ENCODE data around the gene MEX3A.
"Not testable (repeated sequence)": the region's sequence is repeated elsewhere in the genome, so short reads cannot be mapped to it uniquely, and the experiment has no call there.

MEX3A gene

DNA sequence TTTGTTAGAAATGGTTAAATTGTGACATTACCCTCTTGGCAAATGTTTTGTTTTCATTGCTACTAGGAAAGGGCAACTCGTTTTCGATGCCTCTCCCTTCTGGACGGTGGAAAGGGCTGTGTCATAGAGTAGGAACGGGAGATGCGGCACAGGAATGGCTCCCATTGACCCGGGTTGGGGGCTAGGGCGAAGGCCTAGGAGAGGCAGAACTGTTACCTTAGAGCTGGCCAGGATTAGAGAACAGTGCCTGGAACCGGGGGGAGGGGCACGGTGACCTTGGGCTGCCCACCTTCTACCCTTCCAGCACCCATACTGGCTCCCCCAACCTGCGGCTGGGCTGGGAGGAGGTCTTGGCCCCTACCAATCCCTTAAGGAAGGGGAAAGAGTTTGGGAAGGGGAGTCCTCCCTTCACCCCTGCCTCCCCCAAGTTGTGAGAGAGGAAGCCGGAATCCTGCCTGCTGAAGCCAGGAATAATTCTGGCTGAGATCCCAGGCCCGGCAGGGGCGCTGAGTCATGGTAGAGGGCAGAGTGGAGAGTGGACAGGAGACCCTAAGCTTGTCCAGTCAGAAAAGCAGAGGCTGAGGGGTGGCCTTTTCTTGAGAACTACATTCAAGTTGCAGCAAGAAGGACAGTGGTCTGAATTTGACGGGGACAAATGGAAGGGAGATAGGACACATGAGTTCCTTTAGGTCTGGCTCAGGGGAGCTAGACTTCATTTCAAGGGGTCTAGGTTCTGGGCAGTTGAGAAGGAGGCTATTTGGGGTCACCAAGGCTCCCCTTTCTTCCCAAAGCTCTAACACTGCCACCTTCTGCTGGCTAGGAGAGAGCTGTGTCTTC, 40.5 kb upstream of the MEX3A start:
- Mint-ChIP-seq H3K36me3 (ENCODE audit: low read depth) (peaks cover 25% of the 10 kb centered on the region), H3K9me3 (no peaks in the 10 kb centered on the region), H3K4me1 (peaks cover 78% of the 10 kb centered on the region), H3K4me3 (peak overlapping the region; percentile 48), H3K27me3 (peaks cover 8% of the 10 kb centered on the region), H3K27ac (peak overlapping the region; percentile 79)
- no peak for DNase-seq
- ATAC-seq: no peak

DNA sequence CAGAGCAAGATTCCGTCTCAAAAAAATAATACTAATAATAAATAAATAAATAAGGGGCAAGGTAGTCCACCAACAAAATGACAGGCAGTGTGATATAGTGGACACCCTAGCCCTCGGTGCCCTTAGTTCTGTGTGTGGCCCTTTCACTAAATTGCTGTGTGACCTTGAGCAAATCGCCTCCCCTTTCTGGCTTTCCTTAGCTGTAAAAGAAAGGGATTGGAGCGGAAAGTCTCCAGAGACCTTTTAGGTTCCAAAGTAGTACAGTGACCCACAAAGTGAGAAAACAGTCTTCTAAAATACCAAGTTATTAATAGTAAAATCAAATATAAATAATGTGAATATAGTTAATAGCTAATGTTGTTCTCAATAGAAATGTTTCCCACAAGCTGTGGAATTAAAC, 39.8 kb upstream of the MEX3A start:
- no peak overlapping the region for H3K4me3 Mint-ChIP-seq
- ATAC-seq: no peak
- H3K36me3 Mint-ChIP-seq (ENCODE audit: low read depth): peaks cover 25% of the 10 kb centered on the region
- peaks cover 72% of the 10 kb centered on the region for H3K4me1 Mint-ChIP-seq
- no peaks in the 10 kb centered on the region for H3K9me3 Mint-ChIP-seq
- H3K27ac Mint-ChIP-seq: no peak overlapping the region
- H3K27me3 Mint-ChIP-seq: peaks cover 6% of the 10 kb centered on the region
- DNase-seq: no peak

GRCh38 chr1:156121457-156121856, 39.2 kb upstream of the MEX3A start:
- DNase-seq (no peak), ATAC-seq (no peak)
- H3K9me3 Mint-ChIP-seq: no peaks in the 10 kb centered on the region
- H3K27me3 Mint-ChIP-seq: peaks cover 6% of the 10 kb centered on the region
- H3K4me1 Mint-ChIP-seq: peaks cover 68% of the 10 kb centered on the region
- no peak overlapping the region for H3K4me3 Mint-ChIP-seq
- H3K36me3 Mint-ChIP-seq (ENCODE audit: low read depth): peaks cover 28% of the 10 kb centered on the region
- H3K27ac Mint-ChIP-seq: no peak overlapping the region

DNA sequence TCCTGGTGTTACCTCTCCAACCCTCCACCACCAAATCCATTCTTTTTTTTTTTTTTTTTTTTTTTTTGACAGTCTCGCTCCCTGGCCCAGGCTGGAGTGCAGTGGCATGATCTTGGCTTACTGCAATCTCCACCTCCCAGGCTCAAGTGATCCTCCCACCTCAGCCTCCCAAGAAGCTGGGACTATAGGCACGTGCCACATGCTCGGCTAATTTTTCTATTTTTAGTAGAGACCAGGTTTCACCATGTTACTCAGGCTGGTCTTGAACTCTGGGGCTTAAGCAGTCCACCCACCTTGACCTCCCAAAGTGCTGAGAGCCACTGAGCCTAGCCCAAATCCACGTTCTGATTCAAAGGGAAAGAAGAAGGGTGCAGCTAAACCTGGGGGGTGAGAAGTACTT, 38.7 kb upstream of the MEX3A start:
- H3K4me3 Mint-ChIP-seq, ATAC-seq, DNase-seq, H3K9me3 Mint-ChIP-seq, H3K27me3 Mint-ChIP-seq, H3K27ac Mint-ChIP-seq: not testable (repeated sequence)
- Mint-ChIP-seq H3K36me3 (ENCODE audit: low read depth) (peaks cover 33% of the 10 kb centered on the region), H3K4me1 (peaks cover 66% of the 10 kb centered on the region)

GRCh38 chr1:156120318-156120717, 38.1 kb upstream of the MEX3A start:
- DNase-seq (no peak), ATAC-seq (no peak)
- Mint-ChIP-seq H3K9me3 (no peaks in the 10 kb centered on the region), H3K4me1 (peaks cover 64% of the 10 kb centered on the region), H3K27me3 (peaks cover 11% of the 10 kb centered on the region), H3K36me3 (ENCODE audit: low read depth) (peaks cover 34% of the 10 kb centered on the region), H3K27ac (no peak overlapping the region), H3K4me3 (peak overlapping the region; percentile 48)

- no peak for DNase-seq
- peaks cover 16% of the 10 kb centered on the region for H3K27me3 Mint-ChIP-seq
- H3K36me3 Mint-ChIP-seq (ENCODE audit: low read depth): peaks cover 36% of the 10 kb centered on the region
- H3K4me3 Mint-ChIP-seq: peak overlapping the region; percentile 93
- no peaks in the 10 kb centered on the region for H3K9me3 Mint-ChIP-seq
- peaks cover 63% of the 10 kb centered on the region for H3K4me1 Mint-ChIP-seq
- ATAC-seq: no peak
- H3K27ac Mint-ChIP-seq: no peak overlapping the region
These were observed 37.4 kb upstream of the MEX3A start for GRCh38 chr1:156119503-156120209.

- Mint-ChIP-seq H3K27me3 (peaks cover 16% of the 10 kb centered on the region), H3K27ac (no peak overlapping the region), H3K36me3 (ENCODE audit: low read depth) (peaks cover 34% of the 10 kb centered on the region), H3K9me3 (no peaks in the 10 kb centered on the region), H3K4me1 (peaks cover 61% of the 10 kb centered on the region), H3K4me3 (peak overlapping the region; percentile 93)
- no peak for ATAC-seq
- no peak for DNase-seq
These were observed 36.1 kb upstream of the MEX3A start for GRCh38 chr1:156118177-156118868.

- peaks cover 33% of the 10 kb centered on the region for H3K36me3 Mint-ChIP-seq (ENCODE audit: low read depth)
- DNase-seq (no peak), ATAC-seq (no peak)
- peaks cover 59% of the 10 kb centered on the region for H3K4me1 Mint-ChIP-seq
- H3K27ac Mint-ChIP-seq: no peak overlapping the region
- no peaks in the 10 kb centered on the region for H3K9me3 Mint-ChIP-seq
- H3K4me3 Mint-ChIP-seq: peak overlapping the region; percentile 93
- peaks cover 21% of the 10 kb centered on the region for H3K27me3 Mint-ChIP-seq
These were observed 35.3 kb upstream of the MEX3A start for GRCh38 chr1:156117414-156118176.

DNA sequence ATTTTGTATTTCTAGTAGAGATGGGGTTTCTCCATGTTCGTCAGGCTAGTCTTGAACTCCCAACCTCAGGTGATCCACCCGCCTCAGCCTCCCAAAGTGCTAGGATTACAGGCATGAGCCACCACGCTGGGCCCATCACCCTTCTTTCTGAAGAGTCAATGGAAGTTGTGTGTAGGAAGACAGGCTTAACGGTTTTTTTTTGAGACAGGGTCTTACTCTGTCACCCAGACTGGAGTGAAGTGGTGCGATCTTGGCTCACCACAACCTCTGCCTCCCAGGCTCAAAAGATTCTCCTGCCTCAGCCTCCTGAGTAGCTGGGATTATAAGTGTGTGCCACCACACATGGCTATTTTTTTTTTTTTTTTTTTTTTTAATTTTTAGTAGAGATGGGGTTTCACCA, 34.5 kb upstream of the MEX3A start:
- H3K9me3 Mint-ChIP-seq, DNase-seq, ATAC-seq, H3K27ac Mint-ChIP-seq: not testable (repeated sequence)
- Mint-ChIP-seq H3K4me3 (peak overlapping the region; percentile 93), H3K27me3 (peaks cover 23% of the 10 kb centered on the region), H3K4me1 (peaks cover 55% of the 10 kb centered on the region), H3K36me3 (ENCODE audit: low read depth) (peaks cover 29% of the 10 kb centered on the region)

- ATAC-seq (no peak), DNase-seq (no peak)
- peak overlapping the region; percentile 59 for H3K27ac Mint-ChIP-seq
- peak overlapping the region; percentile 93 for H3K4me3 Mint-ChIP-seq
- no peaks in the 10 kb centered on the region for H3K9me3 Mint-ChIP-seq
- H3K36me3 Mint-ChIP-seq (ENCODE audit: low read depth): peaks cover 27% of the 10 kb centered on the region
- H3K27me3 Mint-ChIP-seq: peaks cover 23% of the 10 kb centered on the region
- peaks cover 53% of the 10 kb centered on the region for H3K4me1 Mint-ChIP-seq
These were observed 33.5 kb upstream of the MEX3A start for GRCh38 chr1:156115514-156116374.

DNA sequence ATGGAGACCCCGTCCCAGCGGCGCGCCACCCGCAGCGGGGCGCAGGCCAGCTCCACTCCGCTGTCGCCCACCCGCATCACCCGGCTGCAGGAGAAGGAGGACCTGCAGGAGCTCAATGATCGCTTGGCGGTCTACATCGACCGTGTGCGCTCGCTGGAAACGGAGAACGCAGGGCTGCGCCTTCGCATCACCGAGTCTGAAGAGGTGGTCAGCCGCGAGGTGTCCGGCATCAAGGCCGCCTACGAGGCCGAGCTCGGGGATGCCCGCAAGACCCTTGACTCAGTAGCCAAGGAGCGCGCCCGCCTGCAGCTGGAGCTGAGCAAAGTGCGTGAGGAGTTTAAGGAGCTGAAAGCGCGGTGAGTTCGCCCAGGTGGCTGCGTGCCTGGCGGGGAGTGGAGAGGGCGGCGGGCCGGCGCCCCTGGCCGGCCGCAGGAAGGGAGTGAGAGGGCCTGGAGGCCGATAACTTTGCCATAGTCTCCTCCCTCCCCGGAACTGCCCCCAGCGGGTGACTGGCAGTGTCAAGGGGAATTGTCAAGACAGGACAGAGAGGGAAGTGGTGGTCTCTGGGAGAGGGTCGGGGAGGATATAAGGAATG, 32.8 kb upstream of the MEX3A start:
- DNase-seq (peak; percentile 21), ATAC-seq (peak; percentile 1)
- Mint-ChIP-seq H3K4me1 (peaks cover 49% of the 10 kb centered on the region), H3K27me3 (peaks cover 23% of the 10 kb centered on the region), H3K4me3 (peak overlapping the region; percentile 93), H3K36me3 (ENCODE audit: low read depth) (peaks cover 23% of the 10 kb centered on the region), H3K9me3 (no peaks in the 10 kb centered on the region), H3K27ac (peak overlapping the region; percentile 78)

DNA sequence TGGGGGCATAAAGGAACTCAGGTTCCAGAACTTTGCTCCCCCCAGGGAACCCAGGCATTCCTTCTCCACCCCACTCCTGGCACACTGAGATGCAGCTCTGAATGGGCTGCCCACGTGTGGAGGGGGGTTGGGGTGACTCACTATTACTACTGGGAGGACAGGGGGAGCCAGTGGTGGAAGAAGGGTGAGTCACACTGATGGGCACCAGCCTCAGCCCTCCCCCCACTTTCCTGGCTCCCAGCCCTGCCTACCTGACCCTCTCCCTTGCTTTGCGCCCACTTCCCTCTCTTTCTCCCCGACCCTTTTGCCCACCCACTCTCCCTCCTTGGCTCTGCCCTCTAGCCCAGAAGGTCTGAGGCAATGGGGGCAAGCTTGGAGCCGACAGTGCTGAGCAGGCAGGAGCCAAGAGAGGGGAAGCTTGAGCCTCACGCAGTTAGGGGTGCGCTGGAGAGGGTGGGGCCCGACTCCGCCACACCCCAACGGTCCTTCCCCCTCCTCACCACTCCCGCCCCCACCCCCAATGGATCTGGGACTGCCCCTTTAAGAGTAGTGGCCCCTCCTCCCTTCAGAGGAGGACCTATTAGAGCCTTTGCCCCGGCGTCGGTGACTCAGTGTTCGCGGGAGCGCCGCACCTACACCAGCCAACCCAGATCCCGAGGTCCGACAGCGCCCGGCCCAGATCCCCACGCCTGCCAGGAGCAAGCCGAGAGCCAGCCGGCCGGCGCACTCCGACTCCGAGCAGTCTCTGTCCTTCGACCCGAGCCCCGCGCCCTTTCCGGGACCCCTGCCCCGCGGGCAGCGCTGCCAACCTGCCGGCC, 32.0 kb upstream of the MEX3A start, which contains the start of gene LMNA:
TSS of gene LMNA (plus strand) at position 611 of the 818 bp plus-strand sequence. CDS start 208 bp downstream, outside the sequence.
- peaks cover 23% of the 10 kb centered on the region for H3K27me3 Mint-ChIP-seq
- DNase-seq: peak; percentile 82
- peak within 1 kb of the TSS; percentile 93 for H3K4me3 Mint-ChIP-seq
- H3K27ac Mint-ChIP-seq: peak within 1 kb of the TSS; percentile 78
- H3K9me3 Mint-ChIP-seq: no peaks in the 10 kb centered on the region
- H3K4me1 Mint-ChIP-seq: peaks cover 44% of the 10 kb centered on the region
- ATAC-seq: peak; percentile 91
- peaks cover 19% of the 10 kb centered on the region for H3K36me3 Mint-ChIP-seq (ENCODE audit: low read depth)
